CD14-positive monocyte (primary cell): ENCODE data around the gene KRTAP9-9. TPM values are rescaled to one million over a fixed set of nuclear protein-coding genes. Genes with fewer than 3 reads are reported as not detected.

ENCODE experiments used
- DNase-seq, 3 donors: peaks; one replicate each; pipeline ENCODE4 v3.0.0-alpha.2; 2011 to 2022
- H2AFZ ChIP-seq: 2 replicates; pipeline ENCODE4 v1.6.0; 2012; ENCODE audit warnings: mild to moderate bottlenecking, low read depth, low read length, inconsistent platforms; ENCODE audit not compliant: insufficient read depth, poor library complexity, severe bottlenecking
- H3K27ac ChIP-seq, 2 donors: 1 replicate in 1 of 2; 2 replicates in 1 of 2; pipeline ENCODE4 v1.5.1; 2012 to 2013; ENCODE audit warnings: low read length in 2 of 2, control low read depth in 1 of 2, inconsistent platforms in 1 of 2, low read depth in 1 of 2, mild to moderate bottlenecking in 1 of 2
- H3K27me3 ChIP-seq, 2 donors: one replicate each; pipeline versions ENCODE4 v1.6.0 to v1.6.1; 2011 to 2013; ENCODE audit warnings: low read length in 2 of 2; ENCODE audit not compliant: control insufficient read depth in 2 of 2, insufficient read depth in 2 of 2
- H3K36me3 ChIP-seq, 2 donors: replicated peaks in 1 of 2; 1 replicate in 1 of 2; 2 replicates in 1 of 2; pipeline versions ENCODE4 v1.5.1 to v1.6.1; 2012 to 2013; ENCODE audit warnings: low read length in 2 of 2, control low read depth in 1 of 2, inconsistent platforms in 1 of 2, mild to moderate bottlenecking in 1 of 2; ENCODE audit not compliant: insufficient read depth in 2 of 2, control insufficient read depth in 1 of 2
- H3K4me1 ChIP-seq, 2 donors: 1 replicate in 1 of 2; 2 replicates in 1 of 2; pipeline versions ENCODE4 v1.5.1 to v1.6.1; 2012 to 2013; ENCODE audit warnings: low read length in 2 of 2, control low read depth in 1 of 2, inconsistent platforms in 1 of 2, mild to moderate bottlenecking in 1 of 2, moderate library complexity in 1 of 2; ENCODE audit not compliant: insufficient read depth in 2 of 2, control insufficient read depth in 1 of 2
- H3K4me2 ChIP-seq: replicated peaks from 2 replicates; pipeline ENCODE3; 2012; ENCODE audit warnings: low read length, moderate library complexity, mild to moderate bottlenecking; ENCODE audit not compliant: poor library complexity, severe bottlenecking; ENCODE audit errors: extremely low read depth
- H3K4me3 ChIP-seq, 3 experiments: fragments of 200-600 bp in 1 of 3; sonication (generic) in 1 of 3; replicated peaks in 1 of 3; 1 replicate in 2 of 3; 2 replicates in 1 of 3; pipeline ENCODE4 v1.5.1; 2011 to 2013; ENCODE audit warnings: low read length in 3 of 3, mild to moderate bottlenecking in 3 of 3, control low read depth in 2 of 3, low read depth in 2 of 3, inconsistent platforms in 1 of 3, moderate library complexity in 1 of 3
- H3K79me2 ChIP-seq: 2 replicates; pipeline ENCODE4 v1.6.0; 2012; ENCODE audit warnings: mild to moderate bottlenecking, control low read depth, inconsistent platforms, low read length, moderate library complexity; ENCODE audit not compliant: insufficient read depth
- H3K9ac ChIP-seq: 2 replicates; pipeline ENCODE4 v1.6.0; 2017; ENCODE audit warnings: low read length, mild to moderate bottlenecking; ENCODE audit not compliant: insufficient read depth, poor library complexity, severe bottlenecking
- H3K9me3 ChIP-seq, 2 donors: replicated peaks in 1 of 2; 1 replicate in 1 of 2; 2 replicates in 1 of 2; pipeline versions ENCODE4 v1.5.1 to v1.6.1; 2012 to 2013; ENCODE audit warnings: low read length in 2 of 2, control low read depth in 1 of 2; ENCODE audit not compliant: control insufficient read depth in 1 of 2, insufficient read depth in 1 of 2
- H4K20me1 ChIP-seq: 2 replicates; pipeline ENCODE4 v1.6.0; 2012; ENCODE audit warnings: mild to moderate bottlenecking, low read length, control low read depth, moderate library complexity; ENCODE audit not compliant: insufficient read depth
- H3K27ac Mint-ChIP-seq, 7 donors: one replicate each; pipeline ENCODE4 v1.8.0; 2020; ENCODE audit warnings: mild to moderate bottlenecking in 7 of 7, mixed read lengths in 7 of 7, moderate library complexity in 6 of 7, inconsistent platforms in 2 of 7
- H3K27me3 Mint-ChIP-seq, 3 donors: one replicate each; pipeline ENCODE4 v1.8.0; 2021 to 2022; ENCODE audit warnings: low read depth in 3 of 3, mild to moderate bottlenecking in 3 of 3, mixed read lengths in 3 of 3, moderate library complexity in 3 of 3, inconsistent platforms in 1 of 3
- H3K36me3 Mint-ChIP-seq, 2 donors: one replicate each; pipeline ENCODE4 v1.8.0; 2020; ENCODE audit warnings: mixed read lengths in 2 of 2, inconsistent platforms in 1 of 2, mild to moderate bottlenecking in 1 of 2
- H3K4me1 Mint-ChIP-seq: one replicate; pipeline ENCODE4 v1.8.0; 2020; ENCODE audit warnings: mild to moderate bottlenecking, mixed read lengths
- H3K4me3 Mint-ChIP-seq, 2 donors: one replicate each; pipeline ENCODE4 v1.8.0; 2020; ENCODE audit warnings: mild to moderate bottlenecking in 2 of 2, mixed read lengths in 2 of 2, moderate library complexity in 1 of 2
- H3K9me3 Mint-ChIP-seq, 7 donors: one replicate each; pipeline ENCODE4 v1.8.0; 2020 to 2022; ENCODE audit warnings: mixed read lengths in 7 of 7, mild to moderate bottlenecking in 6 of 7, moderate library complexity in 6 of 7, inconsistent platforms in 2 of 7
- WGBS: methylation state at CpG from one replicate; pipeline ENCODE4 v1.1.5; 2013; ENCODE audit warnings: missing lambda C conversion rate; ENCODE audit not compliant: insufficient coverage; 5-methylcytosine and 5-hydroxymethylcytosine counted together
- intact Hi-C, 2 donors: fragments of 100-400 bp; cut with micrococcal nuclease; formaldehyde crosslinking; loops; one replicate each; pipeline versions ENCODE4 v1.15.0 to v1.15.1; 2023
- polyA plus RNA-seq, 3 donors: library from polyadenylated mRNA; depleted of rRNA in 1 of 3; unstranded in 2 of 3; stranded (reverse) in 1 of 3; fragments of 300-500 nt in 2 of 3; fragments of >200 nt in 1 of 3; fragmentation: Illumina TruSeq in 2 of 3; gene quantifications; 1 replicate in 2 of 3; 2 replicates in 1 of 3; pipeline ENCODE4 v1.2.3, GENCODE V29; 2012 to 2021
- TF ChIP-seq, protein P1 (sequence below): fragments of 200-600 bp; IDR thresholded peaks from one replicate; pipeline ENCODE4 v1.8.0; 2022; ENCODE audit warnings: antibody characterized with exemption, mild to moderate bottlenecking

The KRTAP9-9 gene
- polyA plus RNA-seq, 3 donors = not detected

DNA sequence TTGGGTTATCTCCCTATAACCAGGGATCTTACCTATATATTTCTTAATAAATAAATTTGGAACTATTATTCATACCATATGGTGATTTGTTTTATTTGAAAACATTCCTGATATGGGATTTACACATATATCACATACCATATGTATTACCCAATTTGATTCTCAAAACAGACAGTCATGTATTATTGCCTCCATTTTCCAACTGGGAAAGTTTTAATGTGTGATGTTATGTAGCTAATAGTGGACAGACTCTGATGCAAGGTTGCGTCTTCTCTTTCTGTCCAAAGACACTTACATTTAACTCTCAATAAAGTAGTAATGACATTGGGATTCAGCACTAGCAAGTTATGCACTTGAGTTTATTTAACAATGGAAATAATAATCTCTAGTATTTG, 1.1 kb downstream of the KRTAP9-9 start:
- no CpG with 5 or more reads among the region's 1 CpG for WGBS
- Histone ChIP-seq H3K36me3 (no peaks in the 10 kb centered on the region), H3K4me3 (no peak overlapping the region), H3K79me2 (no peaks in the 10 kb centered on the region), H3K9ac (no peak overlapping the region), H4K20me1 (no peaks in the 10 kb centered on the region), H3K27me3 (peaks cover 0 to 4% of the 10 kb centered on the region in 2 donors), H3K9me3 (no peaks in the 10 kb centered on the region), H3K4me2 (no peak overlapping the region), H2AFZ (no peak overlapping the region), H3K4me1 (no peaks in the 10 kb centered on the region), H3K27ac (no peak overlapping the region)
- no peaks in the 10 kb centered on the region for H3K36me3 Mint-ChIP-seq
- H3K4me3 Mint-ChIP-seq = no peak overlapping the region
- no peaks in the 10 kb centered on the region for H3K4me1 Mint-ChIP-seq
- intact Hi-C loops = no loop called here
- peaks cover 0 to 8% (median 7%) of the 10 kb centered on the region in 3 donors for H3K27me3 Mint-ChIP-seq
- peaks cover 0 to 1% (median 0%) of the 10 kb centered on the region in 7 donors for H3K9me3 Mint-ChIP-seq
- H3K27ac Mint-ChIP-seq = no peak overlapping the region
- TF ChIP-seq, protein P1, sequence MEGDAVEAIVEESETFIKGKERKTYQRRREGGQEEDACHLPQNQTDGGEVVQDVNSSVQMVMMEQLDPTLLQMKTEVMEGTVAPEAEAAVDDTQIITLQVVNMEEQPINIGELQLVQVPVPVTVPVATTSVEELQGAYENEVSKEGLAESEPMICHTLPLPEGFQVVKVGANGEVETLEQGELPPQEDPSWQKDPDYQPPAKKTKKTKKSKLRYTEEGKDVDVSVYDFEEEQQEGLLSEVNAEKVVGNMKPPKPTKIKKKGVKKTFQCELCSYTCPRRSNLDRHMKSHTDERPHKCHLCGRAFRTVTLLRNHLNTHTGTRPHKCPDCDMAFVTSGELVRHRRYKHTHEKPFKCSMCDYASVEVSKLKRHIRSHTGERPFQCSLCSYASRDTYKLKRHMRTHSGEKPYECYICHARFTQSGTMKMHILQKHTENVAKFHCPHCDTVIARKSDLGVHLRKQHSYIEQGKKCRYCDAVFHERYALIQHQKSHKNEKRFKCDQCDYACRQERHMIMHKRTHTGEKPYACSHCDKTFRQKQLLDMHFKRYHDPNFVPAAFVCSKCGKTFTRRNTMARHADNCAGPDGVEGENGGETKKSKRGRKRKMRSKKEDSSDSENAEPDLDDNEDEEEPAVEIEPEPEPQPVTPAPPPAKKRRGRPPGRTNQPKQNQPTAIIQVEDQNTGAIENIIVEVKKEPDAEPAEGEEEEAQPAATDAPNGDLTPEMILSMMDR = no peak
- DNase-seq = no peak

DNA sequence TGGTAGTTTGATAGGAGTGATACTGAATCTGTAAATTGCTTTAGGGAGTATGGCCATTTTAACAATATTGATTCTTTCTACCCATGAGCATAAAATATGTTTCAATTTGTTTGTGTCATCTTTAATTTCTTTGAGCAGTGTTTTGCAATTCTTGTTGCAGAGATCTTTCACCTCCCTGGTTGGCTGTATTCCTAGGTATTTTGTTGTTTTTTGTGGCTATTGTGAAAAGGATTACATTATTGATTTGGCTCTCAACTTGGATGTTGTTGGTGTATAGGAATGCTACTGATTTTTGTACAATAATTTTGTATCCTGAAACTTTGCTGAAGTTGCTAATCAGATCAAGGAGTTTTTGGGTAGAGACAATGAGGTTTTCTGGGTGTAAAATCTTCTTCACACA, 3.2 kb downstream of the KRTAP9-9 start:
- Histone ChIP-seq H2AFZ (no peak overlapping the region), H4K20me1 (no peaks in the 10 kb centered on the region), H3K9me3 (no peaks in the 10 kb centered on the region), H3K36me3 (no peaks in the 10 kb centered on the region), H3K4me3 (no peak overlapping the region), H3K27ac (no peak overlapping the region), H3K79me2 (no peaks in the 10 kb centered on the region), H3K9ac (no peak overlapping the region), H3K4me1 (no peaks in the 10 kb centered on the region), H3K4me2 (no peak overlapping the region), H3K27me3 (peaks cover 0 to 6% of the 10 kb centered on the region in 2 donors)
- no peak overlapping the region for H3K27ac Mint-ChIP-seq
- no peak for DNase-seq
- H3K27me3 Mint-ChIP-seq = peaks cover 6 to 11% (median 10%) of the 10 kb centered on the region in 3 donors
- TF ChIP-seq, protein P1 = no peak
- peaks cover 0 to 3% (median 0%) of the 10 kb centered on the region in 7 donors for H3K9me3 Mint-ChIP-seq
- no peak overlapping the region for H3K4me3 Mint-ChIP-seq
- no peaks in the 10 kb centered on the region for H3K4me1 Mint-ChIP-seq
- intact Hi-C loops = no loop called here
- H3K36me3 Mint-ChIP-seq = no peaks in the 10 kb centered on the region
